GM10266 (cell line): ENCODE results near the gene CSF3.
A peak's percentile ranks its signal among the peaks of the same experiment; 100 is the strongest.

Experiments
- DNase-seq: peaks from one replicate; pipeline ENCODE4 v3.0.0; 2012; ENCODE audit errors: extremely low spot score
- TF ChIP-seq, protein P1 (sequence below): IDR thresholded peaks from 2 replicates; pipeline ENCODE4 v1.5.1; 2012; ENCODE audit warnings: mild to moderate bottlenecking, low read depth; ENCODE audit not compliant: control insufficient read depth, insufficient read depth; ENCODE audit errors: missing control alignments

CSF3 gene

DNA sequence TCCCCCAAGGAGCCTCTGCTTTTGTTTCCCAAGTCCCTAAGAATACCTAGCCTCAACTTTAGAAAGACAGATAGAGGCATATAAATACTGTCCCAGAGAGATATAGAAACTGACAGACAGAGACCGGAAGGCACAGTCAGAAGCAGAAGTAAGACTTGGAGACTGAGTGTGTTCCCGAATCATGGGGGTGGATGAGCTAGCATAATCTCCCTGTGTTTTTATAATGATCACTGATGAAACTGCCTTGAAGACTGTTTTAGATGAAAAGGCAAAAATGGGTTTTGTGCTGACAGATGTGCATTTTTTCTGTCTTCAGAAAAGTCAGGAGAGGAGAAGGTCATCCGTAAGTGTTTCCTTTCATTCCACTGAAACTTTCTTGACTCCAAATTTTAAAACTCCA lies 43.0 kb upstream of the CSF3 start:
- DNase-seq: no peak

DNA sequence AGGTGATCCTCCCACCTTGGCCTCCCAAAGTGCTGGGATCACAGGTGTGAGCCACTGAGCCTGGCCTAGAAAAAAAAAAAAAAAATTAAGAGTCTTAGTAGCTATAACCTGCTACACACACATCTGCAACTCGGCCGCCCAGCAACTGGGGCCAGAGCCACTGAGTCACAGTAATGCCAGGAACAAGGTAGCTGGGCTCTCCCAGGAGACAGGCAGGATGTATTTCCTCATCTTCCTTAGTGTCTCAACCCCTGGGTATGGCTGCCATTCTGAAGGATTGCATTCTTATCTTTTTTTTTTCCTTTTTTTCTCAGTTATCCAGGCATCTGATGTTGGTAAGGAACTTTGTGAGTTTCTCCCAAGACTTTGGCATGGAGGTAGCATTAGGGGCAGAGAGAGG lies 41.7 kb upstream of the CSF3 start:
- no peak for DNase-seq
- TF ChIP-seq, protein P1, sequence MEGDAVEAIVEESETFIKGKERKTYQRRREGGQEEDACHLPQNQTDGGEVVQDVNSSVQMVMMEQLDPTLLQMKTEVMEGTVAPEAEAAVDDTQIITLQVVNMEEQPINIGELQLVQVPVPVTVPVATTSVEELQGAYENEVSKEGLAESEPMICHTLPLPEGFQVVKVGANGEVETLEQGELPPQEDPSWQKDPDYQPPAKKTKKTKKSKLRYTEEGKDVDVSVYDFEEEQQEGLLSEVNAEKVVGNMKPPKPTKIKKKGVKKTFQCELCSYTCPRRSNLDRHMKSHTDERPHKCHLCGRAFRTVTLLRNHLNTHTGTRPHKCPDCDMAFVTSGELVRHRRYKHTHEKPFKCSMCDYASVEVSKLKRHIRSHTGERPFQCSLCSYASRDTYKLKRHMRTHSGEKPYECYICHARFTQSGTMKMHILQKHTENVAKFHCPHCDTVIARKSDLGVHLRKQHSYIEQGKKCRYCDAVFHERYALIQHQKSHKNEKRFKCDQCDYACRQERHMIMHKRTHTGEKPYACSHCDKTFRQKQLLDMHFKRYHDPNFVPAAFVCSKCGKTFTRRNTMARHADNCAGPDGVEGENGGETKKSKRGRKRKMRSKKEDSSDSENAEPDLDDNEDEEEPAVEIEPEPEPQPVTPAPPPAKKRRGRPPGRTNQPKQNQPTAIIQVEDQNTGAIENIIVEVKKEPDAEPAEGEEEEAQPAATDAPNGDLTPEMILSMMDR: no peak

More for the DNA sequence above, 43.0 kb upstream of the CSF3 start:
- TF ChIP-seq, protein P1: no peak

DNA sequence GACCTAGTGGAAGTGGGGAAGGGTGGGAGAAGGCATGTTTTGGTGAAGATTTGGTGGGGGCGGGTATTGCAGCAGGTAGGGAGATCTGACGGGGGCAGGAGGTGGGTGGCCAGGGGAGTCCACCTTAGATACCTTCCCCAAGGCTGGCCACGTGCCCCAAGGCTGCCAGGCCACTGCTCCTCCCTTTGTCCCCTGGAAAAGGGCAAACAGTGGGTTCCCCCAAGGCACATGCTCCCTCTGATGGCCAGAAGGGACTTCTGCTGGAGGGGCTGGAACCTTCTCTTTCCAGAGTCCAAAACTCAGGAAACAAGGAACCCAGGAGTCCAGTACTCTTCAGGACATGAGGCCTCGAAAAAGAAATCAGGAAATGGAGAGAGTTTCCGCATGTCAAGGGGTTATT lies 40.8 kb upstream of the CSF3 start:
- TF ChIP-seq, protein P1: no peak
- DNase-seq: no peak

DNA sequence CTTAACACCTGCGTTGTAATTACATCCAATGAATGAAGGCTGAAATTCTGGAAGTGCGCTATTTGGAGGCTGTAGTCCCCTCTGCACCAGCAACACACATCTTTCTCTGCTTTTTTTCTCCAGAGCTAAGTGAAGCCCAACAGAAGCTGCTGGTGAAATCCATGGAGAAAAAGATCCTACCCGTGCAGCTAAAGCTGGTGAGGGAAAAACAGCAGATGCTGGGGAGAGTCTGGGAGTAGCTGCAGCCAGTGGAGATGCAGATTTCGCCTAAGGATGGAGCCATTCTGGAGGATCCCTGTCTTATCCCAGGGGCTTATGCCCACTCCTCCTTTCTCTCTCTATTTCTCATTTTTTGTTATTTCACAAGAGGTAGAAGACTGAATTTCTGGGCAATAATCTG lies 39.4 kb upstream of the CSF3 start:
- DNase-seq: no peak
- TF ChIP-seq, protein P1: no peak

DNA sequence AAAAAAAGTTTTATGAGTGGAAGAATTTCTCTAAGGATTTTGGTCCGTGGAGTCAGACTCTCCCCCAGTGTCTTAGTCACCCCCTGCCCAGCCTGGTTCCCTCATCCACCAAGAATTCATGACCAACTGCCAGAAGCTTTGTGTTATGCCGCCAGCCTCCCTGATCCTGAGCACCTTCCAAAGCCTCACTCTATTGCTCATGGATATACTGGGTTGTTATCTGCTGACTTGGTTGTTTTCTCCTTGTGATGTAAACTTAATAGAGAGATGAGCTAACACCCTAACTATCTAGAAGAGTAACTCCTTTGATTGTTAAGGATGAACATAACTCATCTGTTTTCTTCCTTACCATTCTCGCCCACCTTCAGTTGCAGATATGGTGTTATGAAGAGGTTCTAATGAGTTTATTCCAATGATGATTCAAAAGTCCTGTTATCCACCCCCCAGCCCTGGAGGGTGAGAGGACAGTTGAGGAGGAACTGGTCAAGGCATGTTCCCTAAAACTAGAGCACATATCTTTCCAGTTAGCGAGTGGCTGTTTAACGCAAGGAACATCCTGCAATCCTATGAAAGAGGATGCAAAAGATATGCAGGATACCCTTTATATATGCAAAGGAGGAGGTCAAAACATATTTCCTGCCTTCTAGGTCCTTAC lies 36.1 kb upstream of the CSF3 start:
- no peak for DNase-seq

DNA sequence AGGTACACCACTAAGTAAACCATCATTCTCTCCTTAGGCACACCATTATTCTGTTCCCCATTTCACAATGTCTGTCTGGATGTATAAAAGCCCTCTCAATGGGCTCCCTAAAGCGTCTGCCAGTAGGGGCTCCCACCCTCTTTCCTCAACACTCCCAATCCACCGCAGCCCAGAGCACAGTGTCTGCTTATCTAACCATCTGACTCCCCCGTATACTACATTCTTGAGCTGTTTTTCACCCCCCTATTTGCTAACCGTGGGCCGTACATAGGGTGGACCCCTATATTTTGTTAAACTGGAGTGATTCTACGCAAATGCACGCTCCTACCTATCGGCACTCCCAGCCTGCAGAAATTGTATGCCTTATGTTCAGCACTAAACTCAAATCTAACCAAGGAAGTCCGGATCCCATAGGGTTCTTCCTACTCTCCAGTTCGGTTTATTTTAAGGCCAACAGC lies 35.3 kb upstream of the CSF3 start:
- no peak for DNase-seq
- TF ChIP-seq, protein P1: no peak

More for the DNA sequence above, 36.1 kb upstream of the CSF3 start:
- TF ChIP-seq, protein P1: no peak

DNA sequence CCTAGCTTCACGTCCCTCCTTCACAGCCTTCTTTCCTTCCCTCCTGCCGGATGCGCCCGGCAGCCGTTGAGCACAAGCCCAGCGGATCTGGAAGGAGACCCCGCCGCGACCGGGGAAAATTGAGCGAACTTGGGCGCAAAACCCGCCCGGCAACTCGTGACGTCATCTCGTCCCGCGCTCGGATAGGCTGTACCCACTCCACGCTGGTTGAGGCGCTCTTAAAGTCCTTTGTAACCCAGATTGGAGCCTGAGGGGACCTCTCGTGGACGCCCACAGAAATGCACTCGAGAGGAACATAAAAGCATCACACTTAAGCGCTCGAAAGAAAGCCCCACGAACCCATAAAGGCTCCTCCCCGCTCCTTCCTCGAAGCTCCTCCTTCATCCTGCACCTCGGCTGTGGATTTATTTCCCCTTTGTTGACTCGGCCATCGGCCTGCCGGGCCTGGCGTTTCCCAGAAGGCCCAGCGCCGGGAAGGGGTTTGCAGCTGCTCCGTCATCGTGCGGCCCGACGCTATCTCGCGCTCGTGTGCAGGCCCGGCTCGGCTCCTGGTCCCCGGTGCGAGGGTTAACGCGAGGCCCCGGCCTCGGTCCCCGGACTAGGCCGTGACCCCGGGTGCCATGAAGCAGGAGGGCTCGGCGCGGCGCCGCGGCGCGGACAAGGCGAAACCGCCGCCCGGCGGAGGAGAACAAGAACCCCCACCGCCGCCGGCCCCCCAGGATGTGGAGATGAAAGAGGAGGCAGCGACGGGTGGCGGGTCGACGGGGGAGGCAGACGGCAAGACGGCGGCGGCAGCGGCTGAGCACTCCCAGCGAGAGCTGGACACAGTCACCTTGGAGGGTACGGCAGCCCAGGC lies 34.7 kb upstream of the CSF3 start, which contains the start of gene PSMD3:
Gene PSMD3 (plus strand): TSS at position 457 of the 856 bp plus-strand sequence. CDS start 164 bp downstream, at position 621.
- TF ChIP-seq, protein P1: peak; percentile 76
- DNase-seq: peak; percentile 95
